ENCODE measurements around the gene PCCA.

PCCA gene

GRCh38 chr13:100460791-100461190 lies 371.9 kb downstream of the PCCA start:
- Histone ChIP-seq H3K27ac (no peak overlapping the region), H3K9me3 (no peaks in the 10 kb centered on the region), H3K36me3 (no peaks in the 10 kb centered on the region), H3K27me3 (no peaks in the 10 kb centered on the region), H3K4me1 (ENCODE audit: control insufficient read depth in 1 of 2, insufficient read depth in 1 of 2, low read depth in 1 of 2, low read length in 1 of 2) (no peaks in the 10 kb centered on the region), H3K4me3 (ENCODE audit: low read depth in 1 of 2, low read length in 1 of 2) (no peak overlapping the region)
- no peak for TF ChIP-seq CTCF (IDR thresholded peaks at IDR 0.05)

DNA sequence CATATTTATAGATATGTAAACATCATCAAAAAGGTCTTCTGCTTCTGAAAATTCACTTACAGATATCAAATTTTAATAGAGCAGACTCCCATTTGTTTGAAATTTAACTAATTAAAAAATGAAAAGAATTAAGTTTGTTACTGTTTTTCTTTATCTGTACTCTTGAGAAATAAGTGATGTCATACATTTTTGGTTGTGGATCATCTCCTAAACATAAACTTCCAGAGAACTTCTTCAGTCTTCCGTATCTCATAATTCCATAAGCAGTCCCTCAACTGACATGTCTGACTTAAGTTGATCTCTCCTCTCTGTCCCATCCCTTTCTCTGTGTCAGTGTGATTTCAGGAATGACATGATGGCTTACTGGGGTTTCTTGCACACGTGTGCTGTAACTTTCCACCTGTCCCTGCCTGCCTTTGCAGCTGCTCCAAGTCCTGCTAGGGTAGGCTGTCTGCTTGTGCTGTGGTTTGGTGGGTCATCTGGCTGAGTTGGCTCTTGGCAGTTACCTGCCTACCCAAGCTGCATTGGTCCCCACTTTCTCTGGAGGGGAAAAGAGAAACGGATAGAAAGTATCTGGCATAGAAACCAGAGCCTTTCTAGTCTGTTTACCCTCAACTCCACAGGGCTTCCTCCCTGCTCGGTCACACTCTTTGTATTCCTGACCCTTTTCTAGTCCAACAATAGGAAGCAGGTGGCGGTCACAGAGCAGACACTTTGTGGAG lies 372.6 kb downstream of the PCCA start:
- no peaks in the 10 kb centered on the region for H3K9me3 ChIP-seq
- H3K4me1 ChIP-seq (ENCODE audit: control insufficient read depth in 1 of 2, insufficient read depth in 1 of 2, low read depth in 1 of 2, low read length in 1 of 2), result no peaks in the 10 kb centered on the region
- H3K4me3 ChIP-seq (ENCODE audit: low read depth in 1 of 2, low read length in 1 of 2), result no peak overlapping the region
- TF ChIP-seq CTCF (IDR thresholded peaks at IDR 0.05), result no peak
- H3K36me3 ChIP-seq, result no peaks in the 10 kb centered on the region
- H3K27me3 ChIP-seq, result no peaks in the 10 kb centered on the region
- H3K27ac ChIP-seq, result no peak overlapping the region

GRCh38 chr13:100464006-100464405 lies 375.1 kb downstream of the PCCA start:
- no peaks in the 10 kb centered on the region for H3K9me3 ChIP-seq

DNA sequence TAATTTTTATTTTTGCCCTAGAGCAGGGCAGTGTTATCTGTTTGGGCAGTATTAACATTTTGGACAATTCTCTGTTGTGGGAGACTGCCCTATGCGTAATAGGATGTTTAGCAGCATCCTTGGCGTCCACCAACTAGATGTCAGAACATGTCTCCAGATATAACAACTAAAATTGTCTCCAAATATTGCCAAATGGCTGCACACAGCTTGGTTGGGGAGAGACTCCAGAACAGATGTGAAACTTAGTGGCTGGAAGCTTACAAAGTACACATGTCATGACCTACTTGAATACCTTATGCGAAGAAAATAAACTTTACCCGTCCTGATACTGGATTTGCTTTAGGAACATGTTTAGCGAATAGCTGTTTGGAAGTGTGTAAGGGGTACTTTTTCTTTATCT lies 376.7 kb downstream of the PCCA start:
- Histone ChIP-seq H3K9me3 (no peaks in the 10 kb centered on the region), H3K27me3 (no peaks in the 10 kb centered on the region), H3K4me3 (ENCODE audit: low read depth in 1 of 2, low read length in 1 of 2) (no peak overlapping the region), H3K4me1 (ENCODE audit: control insufficient read depth in 1 of 2, insufficient read depth in 1 of 2, low read depth in 1 of 2, low read length in 1 of 2) (no peaks in the 10 kb centered on the region), H3K27ac (no peak overlapping the region), H3K36me3 (no peaks in the 10 kb centered on the region)
- TF ChIP-seq CTCF (IDR thresholded peaks at IDR 0.05), result no peak

More at GRCh38 chr13:100464006-100464405, 375.1 kb downstream of the PCCA start:
- H3K4me3 ChIP-seq (ENCODE audit: low read depth in 1 of 2, low read length in 1 of 2), result no peak overlapping the region
- H3K27ac ChIP-seq, result no peak overlapping the region
- no peaks in the 10 kb centered on the region for H3K27me3 ChIP-seq
- H3K36me3 ChIP-seq, result no peaks in the 10 kb centered on the region
- no peaks in the 10 kb centered on the region for H3K4me1 ChIP-seq (ENCODE audit: control insufficient read depth in 1 of 2, insufficient read depth in 1 of 2, low read depth in 1 of 2, low read length in 1 of 2)
- TF ChIP-seq CTCF (IDR thresholded peaks at IDR 0.05), result no peak

DNA sequence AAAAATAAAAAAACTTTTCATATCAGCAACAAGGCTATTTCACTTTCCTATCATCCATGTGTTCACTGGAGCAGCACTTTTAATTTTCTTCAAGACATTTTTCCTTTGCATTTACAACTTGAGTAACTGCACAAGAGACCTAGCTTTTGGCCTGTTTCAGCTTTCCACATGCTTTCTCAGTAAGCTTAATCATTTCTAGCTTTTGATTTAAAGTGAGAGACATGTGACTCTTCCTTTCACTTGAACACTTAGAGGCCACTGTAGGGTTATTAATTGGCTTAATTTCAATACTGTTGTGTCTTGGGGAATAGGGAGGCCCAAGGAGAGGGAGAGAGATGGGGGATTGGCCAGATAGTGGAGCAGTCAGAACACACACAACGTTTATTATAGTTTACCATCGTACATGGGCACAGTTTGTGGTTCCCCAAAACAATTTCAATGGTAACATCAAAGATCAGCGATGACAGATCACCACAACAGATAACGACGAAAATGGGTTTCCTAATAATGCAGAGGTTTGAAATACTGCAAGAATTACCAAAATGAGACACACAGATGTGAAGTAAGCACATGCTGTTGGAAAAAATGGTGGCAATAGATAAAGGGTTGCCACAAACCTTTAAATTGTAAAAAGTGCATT lies 382.1 kb downstream of the PCCA start:
- Histone ChIP-seq H3K4me3 (ENCODE audit: low read depth in 1 of 2, low read length in 1 of 2) (no peak overlapping the region), H3K36me3 (no peaks in the 10 kb centered on the region), H3K4me1 (ENCODE audit: control insufficient read depth in 1 of 2, insufficient read depth in 1 of 2, low read depth in 1 of 2, low read length in 1 of 2) (no peaks in the 10 kb centered on the region), H3K9me3 (no peaks in the 10 kb centered on the region), H3K27ac (no peak overlapping the region), H3K27me3 (no peaks in the 10 kb centered on the region)
- no peak for TF ChIP-seq CTCF (IDR thresholded peaks at IDR 0.05)
